Prostate gland (tissue), 2 donors: ENCODE data around the gene ANTKMT. TPM values are rescaled to one million over a fixed set of nuclear protein-coding genes. Genes with fewer than 3 reads are reported as not detected.

ENCODE experiments used
- DNase-seq: peaks from one replicate; pipeline ENCODE4 v3.0.0-alpha.2; 2019; ENCODE audit warnings: low spot score
- H3K27ac ChIP-seq, 2 donors: fragments of 200-600 bp; sonication (generic); 2 replicates each; pipeline ENCODE4 v1.5.1; 2017 to 2019
- H3K27me3 ChIP-seq: fragments of 200-600 bp; sonication (generic); replicated peaks from 2 replicates; pipeline ENCODE4 v1.5.1; 2019; ENCODE audit not compliant: insufficient read depth
- H3K36me3 ChIP-seq, 2 donors: fragments of 200-600 bp; sonication (generic); 1 replicate in 1 of 2; 2 replicates in 1 of 2; pipeline versions ENCODE4 v1.5.1 to v1.8.1; 2017 to 2019
- H3K4me1 ChIP-seq: fragments of 200-600 bp; sonication (generic); replicated peaks from 2 replicates; pipeline ENCODE4 v1.5.1; 2019
- H3K4me3 ChIP-seq, 2 donors: fragments of 200-600 bp; sonication (generic); 2 replicates each; pipeline ENCODE4 v1.5.1; 2017 to 2019
- H3K9me3 ChIP-seq: fragments of 200-600 bp; sonication (generic); 2 replicates; pipeline ENCODE4 v1.5.1; 2017
- CTCF ChIP-seq, 4 experiments: fragments of 200-600 bp in 2 of 4; fragments of 450-650 bp in 2 of 4; sonication (generic) in 2 of 4; IDR thresholded peaks; 1 replicate in 3 of 4; 2 replicates in 1 of 4; pipeline ENCODE4 v1.5.1; 2016 to 2019; ENCODE audit warnings: antibody characterized with exemption in 4 of 4, mild to moderate bottlenecking in 2 of 4, moderate library complexity in 2 of 4
- POLR2A ChIP-seq: fragments of 450-650 bp; IDR thresholded peaks from one replicate; pipeline ENCODE4 v1.6.1; 2016; ENCODE audit warnings: antibody characterized with exemption, mild to moderate bottlenecking
- POLR2AphosphoS5 ChIP-seq: sonication (generic); formaldehyde crosslinking; IDR thresholded peaks from one replicate; pipeline ENCODE4 v1.6.1; 2017; ENCODE audit warnings: antibody characterized with exemption
- WGBS: methylation state at CpG from one replicate; pipeline ENCODE4 v1.1.5; 2018; 5-methylcytosine and 5-hydroxymethylcytosine counted together
- intact Hi-C: fragments of 100-400 bp; cut with DNase I; formaldehyde crosslinking; loops from one replicate; pipeline ENCODE4 v1.14.2; 2022
- total RNA-seq, 2 donors: library from RNA; depleted of rRNA; stranded (reverse); fragments of >200 nt; gene quantifications; one replicate each; pipeline ENCODE4 v1.1.0, GENCODE V29; 2016

The ANTKMT gene
- total RNA-seq, 2 donors from 2014 or later: 55.3 to 73.1 TPM

GRCh38 chr16:678858-679813, 41.8 kb upstream of the ANTKMT start:
- DNase-seq: peak; percentile 68
- no peaks in the 10 kb centered on the region for H3K9me3 ChIP-seq
- peaks cover 7 to 10% of the 10 kb centered on the region in 2 donors for H3K36me3 ChIP-seq
- TF ChIP-seq POLR2A: peak; percentile 10
- TF ChIP-seq POLR2AphosphoS5: no peak
- H3K4me1 ChIP-seq: peaks cover 17% of the 10 kb centered on the region
- H3K27ac ChIP-seq: peak overlapping the region; percentile 88 to 93
- intact Hi-C loops: no loop called here
- no peaks in the 10 kb centered on the region for H3K27me3 ChIP-seq
- 33% methylated on average over 31 of the region's 52 CpGs for WGBS
- H3K4me3 ChIP-seq: peak overlapping the region; percentile 25 to 82

- TF ChIP-seq POLR2AphosphoS5 (peak; percentile 37), POLR2A (no peak), CTCF (IDR thresholded peaks at IDR 0.05) (peak in 1 of 4 experiments; percentile 34)
- peak within 1 kb of the TSS; percentile 69 to 82 for H3K4me3 ChIP-seq
- no peaks in the 10 kb centered on the region for H3K27me3 ChIP-seq
- 4% methylated on average over 69 of the region's 91 CpGs for WGBS
- intact Hi-C loops: no loop called here
- H3K4me1 ChIP-seq: peaks cover 22% of the 10 kb centered on the region
- peak within 1 kb of the TSS; percentile 88 to 93 for H3K27ac ChIP-seq
- H3K36me3 ChIP-seq: peaks cover 7 to 10% of the 10 kb centered on the region in 2 donors
- H3K9me3 ChIP-seq: no peaks in the 10 kb centered on the region
- peak; percentile 84 for DNase-seq
Observed at GRCh38 chr16:679814-680624, 40.9 kb upstream of the ANTKMT start, which contains the start of gene STUB1. STUB1 (plus strand) TSS chr16:680410; CDS start chr16:680526, 116 bp downstream.

GRCh38 chr16:680625-680945, 40.4 kb upstream of the ANTKMT start:
- Histone ChIP-seq H3K9me3 (no peaks in the 10 kb centered on the region), H3K4me3 (peak overlapping the region; percentile 69 to 82), H3K27ac (peak overlapping the region; percentile 88 to 93), H3K4me1 (peaks cover 25% of the 10 kb centered on the region), H3K27me3 (no peaks in the 10 kb centered on the region), H3K36me3 (peaks cover 7 to 10% of the 10 kb centered on the region in 2 donors)
- intact Hi-C loops: no loop called here
- TF ChIP-seq CTCF (IDR thresholded peaks at IDR 0.05): no peak
- no peak for TF ChIP-seq POLR2A
- TF ChIP-seq POLR2AphosphoS5: no peak
- DNase-seq: no peak
- WGBS: 2% methylated on average over 27 of the region's 38 CpGs

GRCh38 chr16:680967-681745, 39.8 kb upstream of the ANTKMT start:
- H3K36me3 ChIP-seq: peaks cover 7 to 10% of the 10 kb centered on the region in 2 donors
- TF ChIP-seq POLR2A: no peak
- TF ChIP-seq POLR2AphosphoS5: no peak
- no peak for TF ChIP-seq CTCF (IDR thresholded peaks at IDR 0.05)
- H3K27ac ChIP-seq: peak overlapping the region; percentile 88 to 93
- intact Hi-C loops: no loop called here
- peak overlapping the region; percentile 69 to 82 for H3K4me3 ChIP-seq
- no peaks in the 10 kb centered on the region for H3K27me3 ChIP-seq
- no peak for DNase-seq
- no peaks in the 10 kb centered on the region for H3K9me3 ChIP-seq
- 42% methylated on average over 44 of the region's 44 CpGs for WGBS
- H3K4me1 ChIP-seq: peaks cover 25% of the 10 kb centered on the region
